ENCODE results near the gene SMAD7. TPM values are rescaled to one million over a fixed set of nuclear protein-coding genes. Genes with fewer than 3 reads are reported as not detected.

Gene SMAD7
- total RNA-seq, 6 experiments from 2014 or later = 29.6 to 35.8 (median 30.7) TPM

- Mint-ChIP-seq H3K9me3 (no peaks in the 10 kb centered on the region), H3K27me3 (ENCODE audit: insufficient read depth) (peaks cover 4% of the 10 kb centered on the region), H3K27ac (peak overlapping the region; percentile 93), H3K36me3 (ENCODE audit: low read depth) (peaks cover 23% of the 10 kb centered on the region), H3K4me3 (no peak overlapping the region), H3K4me1 (ENCODE audit: low read depth) (peaks cover 100% of the 10 kb centered on the region)
- TF ChIP-seq CTCF (IDR thresholded peaks at IDR 0.05) = no peak
- no peak for DNase-seq
Measured at GRCh38 chr18:48927286-48928080, 23.3 kb downstream of the SMAD7 start.

- DNase-seq = no peak
- H3K27me3 Mint-ChIP-seq (ENCODE audit: insufficient read depth) = peaks cover 7% of the 10 kb centered on the region
- no peaks in the 10 kb centered on the region for H3K9me3 Mint-ChIP-seq
- H3K4me3 Mint-ChIP-seq = no peak overlapping the region
- H3K36me3 Mint-ChIP-seq (ENCODE audit: low read depth) = peaks cover 20% of the 10 kb centered on the region
- H3K27ac Mint-ChIP-seq = peak overlapping the region; percentile 76
- H3K4me1 Mint-ChIP-seq (ENCODE audit: low read depth) = peaks cover 100% of the 10 kb centered on the region
- no peak for TF ChIP-seq CTCF (IDR thresholded peaks at IDR 0.05)
Measured at GRCh38 chr18:48926420-48926857, 24.3 kb downstream of the SMAD7 start.

- DNase-seq = no peak
- Mint-ChIP-seq H3K27me3 (ENCODE audit: insufficient read depth) (peaks cover 10% of the 10 kb centered on the region), H3K27ac (peak overlapping the region; percentile 92), H3K4me3 (peak overlapping the region; percentile 68), H3K36me3 (ENCODE audit: low read depth) (peaks cover 30% of the 10 kb centered on the region), H3K9me3 (no peaks in the 10 kb centered on the region), H3K4me1 (ENCODE audit: low read depth) (peaks cover 100% of the 10 kb centered on the region)
- TF ChIP-seq CTCF (IDR thresholded peaks at IDR 0.05) = no peak
Measured at GRCh38 chr18:48925491-48925780, 25.3 kb downstream of the SMAD7 start.

- H3K27ac Mint-ChIP-seq = peak overlapping the region; percentile 92
- DNase-seq = no peak
- TF ChIP-seq CTCF (IDR thresholded peaks at IDR 0.05) = no peak
- H3K27me3 Mint-ChIP-seq (ENCODE audit: insufficient read depth) = peaks cover 10% of the 10 kb centered on the region
- H3K4me1 Mint-ChIP-seq (ENCODE audit: low read depth) = peaks cover 100% of the 10 kb centered on the region
- peak overlapping the region; percentile 68 for H3K4me3 Mint-ChIP-seq
- H3K9me3 Mint-ChIP-seq = no peaks in the 10 kb centered on the region
- H3K36me3 Mint-ChIP-seq (ENCODE audit: low read depth) = peaks cover 35% of the 10 kb centered on the region
Measured at GRCh38 chr18:48924630-48925490, 25.9 kb downstream of the SMAD7 start.

- peak; percentile 76 for DNase-seq
- no peaks in the 10 kb centered on the region for H3K9me3 Mint-ChIP-seq
- peaks cover 100% of the 10 kb centered on the region for H3K4me1 Mint-ChIP-seq (ENCODE audit: low read depth)
- no peak for TF ChIP-seq CTCF (IDR thresholded peaks at IDR 0.05)
- peaks cover 10% of the 10 kb centered on the region for H3K27me3 Mint-ChIP-seq (ENCODE audit: insufficient read depth)
- H3K36me3 Mint-ChIP-seq (ENCODE audit: low read depth) = peaks cover 40% of the 10 kb centered on the region
- peak overlapping the region; percentile 92 for H3K27ac Mint-ChIP-seq
- H3K4me3 Mint-ChIP-seq = peak overlapping the region; percentile 80
Measured at GRCh38 chr18:48923746-48924629, 26.8 kb downstream of the SMAD7 start.
